Measurements from ENCODE around the gene LARGE1.

The LARGE1 gene

DNA sequence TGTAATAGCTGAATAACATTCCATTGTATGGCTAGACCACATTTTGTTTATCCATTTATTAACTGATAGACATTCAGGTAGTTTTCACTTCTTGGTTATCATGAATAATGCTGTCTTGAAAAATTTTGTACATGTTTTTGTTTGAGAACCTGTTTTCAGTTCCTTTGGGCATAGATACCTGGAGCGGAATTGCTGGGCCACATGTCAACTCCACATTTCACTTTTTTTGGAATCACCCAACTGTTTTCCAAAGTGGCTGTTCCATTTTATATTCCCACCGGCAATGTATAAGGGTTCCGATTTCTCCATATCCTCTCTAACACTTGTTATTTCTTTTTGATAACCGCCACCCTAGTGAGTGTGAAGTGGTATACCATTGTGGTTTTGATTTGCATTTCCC lies 184.3 kb downstream of the LARGE1 start:
- H3K27ac ChIP-seq (ENCODE audit: low read length) = no peak overlapping the region
- H3K4me1 ChIP-seq (ENCODE audit: control insufficient read depth, insufficient read depth, low read length) = peaks cover under 1% of the 10 kb centered on the region

GRCh38 chr22:33728847-33729246 lies 191.4 kb downstream of the LARGE1 start:
- Histone ChIP-seq H3K4me1 (ENCODE audit: control insufficient read depth, insufficient read depth, low read length) (peaks cover 30% of the 10 kb centered on the region), H3K36me3 (ENCODE audit: control insufficient read depth in 2 of 2, insufficient read depth in 2 of 2, low read length in 2 of 2) (no peaks in the 10 kb centered on the region)

More for the DNA sequence above, 184.3 kb downstream of the LARGE1 start:
- Histone ChIP-seq H3K9ac (ENCODE audit: low read length in 2 of 2) (no peak overlapping the region), H3K9me3 (ENCODE audit: control insufficient read depth in 2 of 2, low read length in 2 of 2) (peaks cover 0 to 3% of the 10 kb centered on the region in 2 donors), H3K27me3 (ENCODE audit: control insufficient read depth in 1 of 2, insufficient read depth in 2 of 2, low read length in 2 of 2) (no peaks in the 10 kb centered on the region), H3K4me3 (ENCODE audit: low read length in 2 of 2) (no peak overlapping the region), H3K36me3 (ENCODE audit: control insufficient read depth in 2 of 2, insufficient read depth in 2 of 2, low read length in 2 of 2) (no peaks in the 10 kb centered on the region)

DNA sequence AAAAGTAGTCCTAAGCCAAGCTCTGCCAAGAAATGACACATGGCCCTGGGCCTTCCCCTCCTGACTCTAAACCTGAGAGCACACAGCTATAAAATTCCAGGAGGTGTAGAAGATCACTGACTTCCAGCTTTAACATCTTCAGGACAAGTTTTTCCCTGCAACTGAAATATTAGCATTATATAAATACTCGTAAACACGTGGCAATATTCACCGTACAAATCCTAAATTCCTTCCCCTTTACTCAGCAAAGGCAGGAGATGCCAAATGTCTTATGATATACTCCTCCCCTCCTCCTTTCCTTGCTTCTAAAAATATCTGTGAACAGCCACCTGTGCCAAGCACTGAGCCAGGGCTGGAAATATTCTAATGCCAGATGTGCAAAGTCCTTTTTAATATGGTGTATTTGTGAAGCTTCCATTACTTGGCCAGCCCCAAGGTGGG lies 194.0 kb downstream of the LARGE1 start:
- Histone ChIP-seq H3K27me3 (ENCODE audit: control insufficient read depth in 1 of 2, insufficient read depth in 2 of 2, low read length in 2 of 2) (no peaks in the 10 kb centered on the region), H3K9ac (ENCODE audit: low read length in 2 of 2) (no peak overlapping the region), H3K36me3 (ENCODE audit: control insufficient read depth in 2 of 2, insufficient read depth in 2 of 2, low read length in 2 of 2) (no peaks in the 10 kb centered on the region), H3K4me3 (ENCODE audit: low read length in 2 of 2) (peak overlapping the region in 1 of 2 donors; percentile 2), H3K9me3 (ENCODE audit: control insufficient read depth in 2 of 2, low read length in 2 of 2) (no peaks in the 10 kb centered on the region), H3K4me1 (ENCODE audit: control insufficient read depth, insufficient read depth, low read length) (peaks cover 30% of the 10 kb centered on the region), H3K27ac (ENCODE audit: low read length) (no peak overlapping the region)

More at GRCh38 chr22:33728847-33729246, 191.4 kb downstream of the LARGE1 start:
- H3K27me3 ChIP-seq (ENCODE audit: control insufficient read depth in 1 of 2, insufficient read depth in 2 of 2, low read length in 2 of 2) = no peaks in the 10 kb centered on the region
- no peak overlapping the region for H3K9ac ChIP-seq (ENCODE audit: low read length in 2 of 2)
- no peaks in the 10 kb centered on the region for H3K9me3 ChIP-seq (ENCODE audit: control insufficient read depth in 2 of 2, low read length in 2 of 2)
- no peak overlapping the region for H3K4me3 ChIP-seq (ENCODE audit: low read length in 2 of 2)
- no peak overlapping the region for H3K27ac ChIP-seq (ENCODE audit: low read length)

GRCh38 chr22:33723915-33724314 lies 196.4 kb downstream of the LARGE1 start:
- Histone ChIP-seq H3K27me3 (ENCODE audit: control insufficient read depth in 1 of 2, insufficient read depth in 2 of 2, low read length in 2 of 2) (no peaks in the 10 kb centered on the region), H3K27ac (ENCODE audit: low read length) (no peak overlapping the region), H3K9me3 (ENCODE audit: control insufficient read depth in 2 of 2, low read length in 2 of 2) (no peaks in the 10 kb centered on the region), H3K4me3 (ENCODE audit: low read length in 2 of 2) (no peak overlapping the region), H3K36me3 (ENCODE audit: control insufficient read depth in 2 of 2, insufficient read depth in 2 of 2, low read length in 2 of 2) (no peaks in the 10 kb centered on the region), H3K4me1 (ENCODE audit: control insufficient read depth, insufficient read depth, low read length) (peaks cover 30% of the 10 kb centered on the region), H3K9ac (ENCODE audit: low read length in 2 of 2) (no peak overlapping the region)

DNA sequence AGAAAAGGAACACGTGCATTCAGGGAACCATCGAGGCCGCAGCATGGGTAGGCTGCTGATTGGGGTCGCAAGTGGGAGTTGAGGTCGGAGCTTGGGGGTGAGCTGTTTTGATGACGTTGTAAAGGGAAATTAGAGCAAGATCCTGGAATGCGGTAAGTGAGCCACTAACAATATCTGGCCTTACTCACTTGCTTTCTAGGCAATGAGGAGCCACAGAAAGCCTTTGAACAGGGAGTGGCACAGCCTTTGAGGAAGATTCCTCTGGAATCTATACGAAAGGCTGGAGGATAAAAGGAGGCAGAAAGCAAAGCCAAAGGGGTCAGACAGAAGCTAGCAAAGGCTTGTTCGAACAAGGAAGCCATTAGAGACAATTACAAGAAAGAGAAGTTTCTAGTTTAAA lies 197.5 kb downstream of the LARGE1 start:
- Histone ChIP-seq H3K27me3 (ENCODE audit: control insufficient read depth in 1 of 2, insufficient read depth in 2 of 2, low read length in 2 of 2) (no peaks in the 10 kb centered on the region), H3K27ac (ENCODE audit: low read length) (no peak overlapping the region), H3K36me3 (ENCODE audit: control insufficient read depth in 2 of 2, insufficient read depth in 2 of 2, low read length in 2 of 2) (no peaks in the 10 kb centered on the region), H3K9ac (ENCODE audit: low read length in 2 of 2) (no peak overlapping the region), H3K9me3 (ENCODE audit: control insufficient read depth in 2 of 2, low read length in 2 of 2) (no peaks in the 10 kb centered on the region), H3K4me3 (ENCODE audit: low read length in 2 of 2) (no peak overlapping the region), H3K4me1 (ENCODE audit: control insufficient read depth, insufficient read depth, low read length) (peaks cover 28% of the 10 kb centered on the region)

DNA sequence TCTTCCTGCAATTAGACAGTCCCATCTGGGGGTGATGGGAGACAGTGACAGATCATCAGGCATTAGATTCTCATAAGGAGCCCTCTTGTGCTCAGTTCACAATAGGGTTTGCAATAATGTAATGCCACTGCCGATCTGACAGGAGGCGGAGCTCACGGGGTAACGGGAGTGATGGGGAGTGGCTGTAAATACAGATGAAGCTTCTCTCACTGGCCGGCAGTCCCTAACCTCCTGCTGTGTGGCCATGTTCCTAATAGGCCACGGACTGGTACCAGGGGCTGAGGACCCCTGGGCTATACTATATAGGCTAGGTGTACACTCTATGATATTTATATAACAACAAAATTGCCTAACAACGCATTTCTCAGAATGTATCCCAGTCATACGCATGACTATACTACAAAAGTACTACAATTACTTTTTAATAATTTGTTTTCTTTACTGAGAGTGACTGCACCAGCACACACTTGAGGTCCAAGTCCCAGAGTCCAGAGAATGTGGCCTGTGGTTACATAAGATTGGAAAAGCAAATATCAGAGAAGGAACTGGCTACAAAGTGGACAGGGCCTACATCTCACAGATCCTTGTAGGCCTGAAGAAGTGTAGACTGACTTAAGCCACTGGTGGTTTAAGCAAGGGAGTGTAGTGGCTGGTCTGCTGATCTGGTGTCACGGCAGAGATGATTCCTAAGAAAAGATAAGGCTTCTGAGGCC lies 200.0 kb downstream of the LARGE1 start:
- Histone ChIP-seq H3K27me3 (ENCODE audit: control insufficient read depth in 1 of 2, insufficient read depth in 2 of 2, low read length in 2 of 2) (no peaks in the 10 kb centered on the region), H3K27ac (ENCODE audit: low read length) (no peak overlapping the region), H3K9me3 (ENCODE audit: control insufficient read depth in 2 of 2, low read length in 2 of 2) (no peaks in the 10 kb centered on the region), H3K36me3 (ENCODE audit: control insufficient read depth in 2 of 2, insufficient read depth in 2 of 2, low read length in 2 of 2) (no peaks in the 10 kb centered on the region), H3K4me1 (ENCODE audit: control insufficient read depth, insufficient read depth, low read length) (peaks cover 3% of the 10 kb centered on the region), H3K4me3 (ENCODE audit: low read length in 2 of 2) (no peak overlapping the region), H3K9ac (ENCODE audit: low read length in 2 of 2) (no peak overlapping the region)

DNA sequence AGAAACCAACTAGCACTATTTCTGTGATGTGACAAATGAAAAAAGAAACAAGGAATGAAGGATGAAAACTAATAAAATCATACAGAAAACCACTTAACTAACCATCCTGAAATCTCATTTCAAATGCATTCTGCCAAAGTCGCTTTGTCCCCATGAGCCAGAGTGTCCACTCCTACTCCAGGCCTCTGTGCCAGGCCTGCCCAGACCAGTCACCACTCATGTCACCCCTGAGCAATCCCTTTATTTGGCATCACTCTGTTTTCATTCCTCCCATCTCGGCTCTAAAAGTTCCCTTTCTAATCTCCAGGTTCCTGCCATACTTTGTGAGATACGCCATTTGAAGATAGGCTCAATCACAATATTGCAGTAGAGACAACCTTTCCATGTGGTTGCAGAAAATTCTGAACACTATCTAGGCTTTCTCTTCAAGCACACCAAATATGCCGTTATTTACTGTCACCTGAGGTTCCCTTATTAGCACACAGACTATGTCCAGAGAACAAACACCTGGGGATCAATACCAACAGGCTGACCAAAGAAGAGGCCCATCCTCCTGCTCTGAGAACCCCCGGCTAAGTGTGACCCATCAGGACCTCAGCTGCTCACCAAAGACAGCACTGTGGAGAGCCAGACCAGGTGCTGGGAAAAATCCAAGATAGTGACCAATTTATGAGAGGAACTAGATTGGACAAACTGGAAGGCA lies 202.4 kb downstream of the LARGE1 start:
- Histone ChIP-seq H3K4me3 (ENCODE audit: low read length in 2 of 2) (no peak overlapping the region), H3K9ac (ENCODE audit: low read length in 2 of 2) (no peak overlapping the region), H3K27ac (ENCODE audit: low read length) (no peak overlapping the region), H3K36me3 (ENCODE audit: control insufficient read depth in 2 of 2, insufficient read depth in 2 of 2, low read length in 2 of 2) (peaks cover 0 to 2% of the 10 kb centered on the region in 2 donors), H3K4me1 (ENCODE audit: control insufficient read depth, insufficient read depth, low read length) (no peaks in the 10 kb centered on the region), H3K27me3 (ENCODE audit: control insufficient read depth in 1 of 2, insufficient read depth in 2 of 2, low read length in 2 of 2) (no peaks in the 10 kb centered on the region), H3K9me3 (ENCODE audit: control insufficient read depth in 2 of 2, low read length in 2 of 2) (peaks cover 4 to 10% of the 10 kb centered on the region in 2 donors)

GRCh38 chr22:33715237-33715985 lies 204.9 kb downstream of the LARGE1 start:
- no peak overlapping the region for H3K9ac ChIP-seq (ENCODE audit: low read length in 2 of 2)
- H3K36me3 ChIP-seq (ENCODE audit: control insufficient read depth in 2 of 2, insufficient read depth in 2 of 2, low read length in 2 of 2) = peaks cover 0 to 2% of the 10 kb centered on the region in 2 donors
- no peaks in the 10 kb centered on the region for H3K27me3 ChIP-seq (ENCODE audit: control insufficient read depth in 1 of 2, insufficient read depth in 2 of 2, low read length in 2 of 2)
- no peak overlapping the region for H3K27ac ChIP-seq (ENCODE audit: low read length)
- H3K4me1 ChIP-seq (ENCODE audit: control insufficient read depth, insufficient read depth, low read length) = no peaks in the 10 kb centered on the region
- H3K9me3 ChIP-seq (ENCODE audit: control insufficient read depth in 2 of 2, low read length in 2 of 2) = peaks cover 4 to 10% of the 10 kb centered on the region in 2 donors
- no peak overlapping the region for H3K4me3 ChIP-seq (ENCODE audit: low read length in 2 of 2)

DNA sequence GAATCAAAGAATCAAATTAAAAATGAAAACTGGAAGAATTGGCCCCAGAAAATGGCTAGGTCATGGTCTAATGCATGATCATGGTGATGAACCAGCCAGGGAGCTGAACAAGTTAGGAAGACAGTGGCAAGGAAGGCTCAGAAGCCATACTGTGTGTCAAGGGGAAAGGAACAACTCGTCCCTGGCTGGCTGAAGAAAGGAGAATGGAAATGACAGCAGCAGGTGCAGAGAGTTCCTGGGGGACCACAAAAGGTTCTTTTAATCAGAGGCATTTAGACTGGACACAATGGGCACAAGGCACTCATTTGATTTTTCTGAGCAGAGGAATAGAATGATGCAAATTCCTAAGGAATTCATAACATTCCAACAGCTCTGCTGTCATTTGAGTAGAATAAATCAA lies 209.9 kb downstream of the LARGE1 start:
- Histone ChIP-seq H3K27me3 (ENCODE audit: control insufficient read depth in 1 of 2, insufficient read depth in 2 of 2, low read length in 2 of 2) (no peaks in the 10 kb centered on the region), H3K9me3 (ENCODE audit: control insufficient read depth in 2 of 2, low read length in 2 of 2) (peaks cover 4 to 10% of the 10 kb centered on the region in 2 donors), H3K36me3 (ENCODE audit: control insufficient read depth in 2 of 2, insufficient read depth in 2 of 2, low read length in 2 of 2) (peaks cover 0 to 2% of the 10 kb centered on the region in 2 donors), H3K9ac (ENCODE audit: low read length in 2 of 2) (no peak overlapping the region), H3K4me3 (ENCODE audit: low read length in 2 of 2) (no peak overlapping the region), H3K4me1 (ENCODE audit: control insufficient read depth, insufficient read depth, low read length) (no peaks in the 10 kb centered on the region), H3K27ac (ENCODE audit: low read length) (no peak overlapping the region)

- no peaks in the 10 kb centered on the region for H3K4me1 ChIP-seq (ENCODE audit: control insufficient read depth, insufficient read depth, low read length)
- no peaks in the 10 kb centered on the region for H3K27me3 ChIP-seq (ENCODE audit: control insufficient read depth in 1 of 2, insufficient read depth in 2 of 2, low read length in 2 of 2)
- no peak overlapping the region for H3K9ac ChIP-seq (ENCODE audit: low read length in 2 of 2)
- no peak overlapping the region for H3K27ac ChIP-seq (ENCODE audit: low read length)
- no peaks in the 10 kb centered on the region for H3K36me3 ChIP-seq (ENCODE audit: control insufficient read depth in 2 of 2, insufficient read depth in 2 of 2, low read length in 2 of 2)
- H3K4me3 ChIP-seq (ENCODE audit: low read length in 2 of 2) = no peak overlapping the region
- peaks cover 0 to 3% of the 10 kb centered on the region in 2 donors for H3K9me3 ChIP-seq (ENCODE audit: control insufficient read depth in 2 of 2, low read length in 2 of 2)
Measured at GRCh38 chr22:33707581-33707980, 212.7 kb downstream of the LARGE1 start.

Data from stomach smooth muscle (tissue), 2 donors.